ENCODE results near the gene KRTAP10-6. TPM values are rescaled to one million over a fixed set of nuclear protein-coding genes. Genes with fewer than 3 reads are reported as not detected.
"Not testable (repeated sequence)": the region's sequence is repeated elsewhere in the genome, so short reads cannot be mapped to it uniquely, and the experiment has no call there.

KRTAP10-6 gene
- total RNA-seq, 2 experiments from 2014 or later, result not detected

DNA sequence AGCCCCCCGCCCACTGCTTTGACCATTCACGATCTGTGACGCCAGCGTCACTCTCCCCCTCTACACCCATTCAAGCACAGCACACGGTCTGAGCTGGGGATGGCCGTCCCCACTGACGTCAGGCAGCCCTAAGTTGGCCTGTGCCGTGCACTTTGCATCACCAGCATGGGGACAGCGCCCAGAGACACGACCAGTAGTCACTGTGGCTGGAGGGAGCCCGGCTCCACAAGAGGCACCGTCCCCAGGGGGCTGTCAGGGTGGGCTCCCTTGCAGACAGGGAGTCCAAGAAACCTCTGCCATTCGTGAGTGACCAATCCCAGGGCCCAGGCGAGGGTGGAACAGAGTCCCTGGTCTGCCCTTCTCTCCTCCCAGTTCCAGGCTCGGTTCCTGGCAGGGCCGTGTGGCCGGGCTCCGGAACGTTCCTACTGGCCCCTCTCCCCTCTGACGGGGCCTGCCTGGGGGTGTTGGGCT, 21.9 kb upstream of the KRTAP10-6 start:
- ChIA-PET CTCF (no interaction called here), POLR2A (no interaction called here)
- Mint-ChIP-seq H3K4me1 (peaks cover 20% of the 10 kb centered on the region), H3K9me3 (peaks cover 35% of the 10 kb centered on the region), H3K27me3 (peaks cover 5% of the 10 kb centered on the region), H3K36me3 (ENCODE audit: low read depth) (peaks cover 21% of the 10 kb centered on the region), H3K4me3 (no peak overlapping the region), H3K27ac (no peak overlapping the region)
- no peak for DNase-seq

DNA sequence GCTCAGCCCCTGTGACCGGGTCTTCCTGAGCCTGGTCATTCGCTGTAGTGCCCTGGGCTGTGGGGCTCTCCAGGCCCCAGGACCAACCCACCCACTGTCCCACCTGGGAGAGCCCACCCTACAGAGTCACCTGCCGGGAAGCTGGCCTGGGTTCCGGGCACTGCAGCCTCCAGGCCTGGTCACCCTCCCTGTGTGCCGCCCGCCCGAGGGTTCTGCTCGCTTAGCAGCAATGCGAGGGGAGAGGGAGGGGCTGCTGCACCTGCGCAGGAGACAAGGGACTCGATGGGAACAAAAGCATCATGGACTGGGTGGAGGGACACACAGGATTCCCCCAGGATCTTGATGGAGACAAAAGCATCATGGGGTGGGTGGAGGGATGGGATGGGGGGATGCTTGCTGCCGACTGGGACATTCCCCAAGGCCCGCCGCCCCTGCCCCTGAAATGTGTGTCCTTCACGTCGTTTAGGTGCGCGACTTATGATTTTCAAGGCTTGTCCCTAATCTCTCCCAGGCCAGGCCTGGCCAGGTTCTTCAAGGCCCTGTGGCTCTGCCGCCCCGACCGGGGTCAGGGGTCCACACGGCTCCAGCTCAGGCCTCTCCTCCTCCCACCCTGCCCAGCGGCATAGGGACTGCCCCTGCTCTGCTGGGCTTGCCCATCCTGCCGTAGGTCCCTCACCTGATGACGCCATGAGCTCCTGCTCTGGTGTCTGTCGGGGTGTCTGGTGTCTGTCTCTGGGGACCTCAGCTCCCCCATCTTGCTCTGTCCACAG, 21.3 kb upstream of the KRTAP10-6 start:
- H3K4me3 Mint-ChIP-seq, result no peak overlapping the region
- no peak overlapping the region for H3K27ac Mint-ChIP-seq
- POLR2A ChIA-PET, result no interaction called here
- CTCF ChIA-PET, result no interaction called here
- DNase-seq, result no peak
- H3K4me1 Mint-ChIP-seq, result peaks cover 14% of the 10 kb centered on the region
- peaks cover 34% of the 10 kb centered on the region for H3K9me3 Mint-ChIP-seq
- peaks cover 8% of the 10 kb centered on the region for H3K27me3 Mint-ChIP-seq
- H3K36me3 Mint-ChIP-seq (ENCODE audit: low read depth), result peaks cover 17% of the 10 kb centered on the region

GRCh38 chr21:44612669-44613229, 20.4 kb upstream of the KRTAP10-6 start:
- POLR2A ChIA-PET, result no interaction called here
- H3K36me3 Mint-ChIP-seq (ENCODE audit: low read depth), result peaks cover 13% of the 10 kb centered on the region
- CTCF ChIA-PET, result no interaction called here
- H3K9me3 Mint-ChIP-seq, result peaks cover 32% of the 10 kb centered on the region
- H3K27ac Mint-ChIP-seq, result no peak overlapping the region
- no peak overlapping the region for H3K4me3 Mint-ChIP-seq
- H3K27me3 Mint-ChIP-seq, result peaks cover 8% of the 10 kb centered on the region
- H3K4me1 Mint-ChIP-seq, result peaks cover 8% of the 10 kb centered on the region
- DNase-seq, result no peak

DNA sequence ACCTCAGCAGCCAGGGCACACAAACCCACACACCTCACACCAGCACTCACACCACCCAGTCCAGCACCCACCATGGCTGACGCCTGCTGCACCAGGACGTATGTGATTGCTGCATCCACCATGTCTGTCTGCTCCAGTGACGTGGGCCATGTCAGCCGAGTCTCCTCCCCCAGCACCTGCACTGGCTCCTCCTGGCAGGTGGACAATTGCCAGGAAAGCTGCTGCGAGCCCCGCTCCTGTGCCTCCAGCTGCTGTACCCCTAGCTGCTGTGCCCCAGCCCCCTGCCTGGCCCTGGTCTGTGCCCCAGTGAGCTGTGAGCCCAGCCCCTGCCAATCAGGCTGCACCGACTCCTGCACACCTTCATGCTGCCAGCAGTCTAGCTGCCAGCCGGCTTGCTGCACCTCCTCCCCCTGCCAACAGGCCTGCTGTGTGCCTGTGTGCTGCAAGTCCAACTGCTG, 19.8 kb upstream of the KRTAP10-6 start, which contains the start of gene KRTAP10-8:
Gene KRTAP10-8, plus strand, starts transcription at position 51 of the 458 bp plus-strand sequence. Its CDS starts 22 bp downstream, at position 73.
- peaks cover 32% of the 10 kb centered on the region for H3K9me3 Mint-ChIP-seq
- CTCF ChIA-PET, result no interaction called here

GRCh38 chr21:44611551-44611950, 19.2 kb upstream of the KRTAP10-6 start:
- POLR2A ChIA-PET, result no interaction called here
- DNase-seq, result no peak

More for the DNA sequence above, 19.8 kb upstream of the KRTAP10-6 start, which contains the start of gene KRTAP10-8:
- Mint-ChIP-seq H3K36me3 (ENCODE audit: low read depth) (peaks cover 10% of the 10 kb centered on the region), H3K4me3 (no peak within 1 kb of the TSS), H3K27ac (no peak within 1 kb of the TSS), H3K4me1 (peaks cover 8% of the 10 kb centered on the region), H3K27me3 (peaks cover 8% of the 10 kb centered on the region)
- POLR2A ChIA-PET, result no interaction called here
- DNase-seq, result no peak

GRCh38 chr21:44610157-44610843, 18.0 kb upstream of the KRTAP10-6 start:
- DNase-seq, H3K4me1 Mint-ChIP-seq, H3K4me3 Mint-ChIP-seq, H3K27ac Mint-ChIP-seq, CTCF ChIA-PET: not testable (repeated sequence)
- POLR2A ChIA-PET, result interaction anchor here (1.8 kb wide), 1 partner anchor 9 kb away, joined by 4 read pairs; no protein-coding TSS in a partner anchor
- peaks cover 10% of the 10 kb centered on the region for H3K36me3 Mint-ChIP-seq (ENCODE audit: low read depth)
- H3K9me3 Mint-ChIP-seq, result peaks cover 36% of the 10 kb centered on the region
- peaks cover 18% of the 10 kb centered on the region for H3K27me3 Mint-ChIP-seq

More at GRCh38 chr21:44611551-44611950, 19.2 kb upstream of the KRTAP10-6 start:
- no peak overlapping the region for H3K4me3 Mint-ChIP-seq
- peaks cover 34% of the 10 kb centered on the region for H3K9me3 Mint-ChIP-seq
- CTCF ChIA-PET, result no interaction called here
- peaks cover 6% of the 10 kb centered on the region for H3K4me1 Mint-ChIP-seq
- H3K27ac Mint-ChIP-seq, result no peak overlapping the region
- peaks cover 9% of the 10 kb centered on the region for H3K27me3 Mint-ChIP-seq
- H3K36me3 Mint-ChIP-seq (ENCODE audit: low read depth), result peaks cover 10% of the 10 kb centered on the region

- Mint-ChIP-seq H3K9me3 (peaks cover 36% of the 10 kb centered on the region), H3K4me3 (no peak overlapping the region), H3K4me1 (no peaks in the 10 kb centered on the region), H3K27me3 (peaks cover 29% of the 10 kb centered on the region), H3K36me3 (ENCODE audit: low read depth) (peaks cover 10% of the 10 kb centered on the region), H3K27ac (no peak overlapping the region)
- no peak for DNase-seq
- ChIA-PET POLR2A (interaction anchor here (1.8 kb wide), 1 partner anchor 10 kb away, joined by 4 read pairs; no protein-coding TSS in a partner anchor), CTCF (no interaction called here)
Observed at GRCh38 chr21:44609193-44609592, 16.9 kb upstream of the KRTAP10-6 start.

DNA sequence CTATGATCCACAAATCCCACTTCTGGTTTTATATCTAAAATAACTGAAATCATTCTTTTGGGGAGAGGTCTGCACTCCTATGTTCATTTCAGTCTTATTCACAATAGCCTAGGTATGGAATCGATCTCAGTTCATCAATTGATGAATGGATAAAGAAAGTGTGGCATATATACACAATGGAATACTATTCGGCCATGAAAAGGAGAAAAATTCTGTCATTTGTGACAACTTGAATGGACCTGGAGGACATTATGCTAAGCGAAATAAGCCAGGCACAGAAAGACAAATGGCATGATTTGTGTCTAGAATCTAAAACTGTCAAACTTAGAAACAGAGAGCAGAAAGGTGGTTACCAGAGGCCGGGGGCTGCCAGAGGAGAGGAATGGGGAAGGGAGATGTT, 14.2 kb upstream of the KRTAP10-6 start:
- Mint-ChIP-seq H3K4me1 (no peaks in the 10 kb centered on the region), H3K9me3 (peaks cover 28% of the 10 kb centered on the region), H3K27ac (no peak overlapping the region), H3K27me3 (peaks cover 29% of the 10 kb centered on the region), H3K4me3 (no peak overlapping the region), H3K36me3 (ENCODE audit: low read depth) (peaks cover 10% of the 10 kb centered on the region)
- no peak for DNase-seq
- POLR2A ChIA-PET, result no interaction called here
- CTCF ChIA-PET, result no interaction called here

GRCh38 chr21:44603911-44604310, 11.6 kb upstream of the KRTAP10-6 start:
- ChIA-PET POLR2A (no interaction called here), CTCF (no interaction called here)
- Mint-ChIP-seq H3K4me3 (no peak overlapping the region), H3K4me1 (no peaks in the 10 kb centered on the region), H3K27ac (no peak overlapping the region), H3K9me3 (peaks cover 6% of the 10 kb centered on the region), H3K36me3 (ENCODE audit: low read depth) (peaks cover 1% of the 10 kb centered on the region), H3K27me3 (peaks cover 22% of the 10 kb centered on the region)
- DNase-seq, result no peak

DNA sequence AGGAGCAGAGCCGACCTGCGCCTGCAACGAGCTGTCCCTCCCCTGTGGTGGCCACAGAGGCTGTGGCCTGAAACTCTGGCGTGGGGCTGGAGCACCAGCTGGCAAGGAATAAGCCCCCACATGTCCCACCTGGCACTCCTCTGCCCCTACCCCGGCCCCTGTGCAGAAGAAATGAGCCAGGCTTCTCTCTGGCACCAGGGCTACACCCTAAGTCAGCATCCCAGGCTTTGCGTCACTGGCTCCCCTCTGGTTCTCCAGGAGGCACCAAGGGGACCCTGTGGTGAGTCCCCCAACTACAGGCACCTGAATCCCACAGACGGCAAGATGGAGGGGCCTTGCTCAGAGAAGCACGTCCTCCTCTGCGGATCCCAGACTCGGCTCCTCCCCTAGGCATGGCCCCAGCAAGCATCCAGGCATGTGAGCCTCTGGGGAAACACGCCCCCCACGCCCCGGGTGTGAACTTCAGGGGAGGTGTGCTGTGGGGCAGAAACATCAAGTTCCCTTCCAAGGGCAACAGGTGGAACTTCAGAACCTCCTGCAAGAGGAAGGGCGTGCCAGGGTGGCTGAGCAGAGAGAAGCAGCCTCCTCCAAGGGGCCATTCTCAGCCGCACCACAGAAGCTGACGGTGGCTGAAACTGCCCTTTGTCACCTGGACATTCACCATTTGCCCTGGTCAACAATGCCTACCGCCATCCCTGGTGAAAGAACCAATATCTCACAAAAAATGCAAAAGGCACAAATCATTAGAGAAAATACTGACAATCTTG, 11.0 kb upstream of the KRTAP10-6 start:
- Mint-ChIP-seq H3K27ac (no peak overlapping the region), H3K9me3 (peaks cover 4% of the 10 kb centered on the region), H3K36me3 (ENCODE audit: low read depth) (no peaks in the 10 kb centered on the region), H3K4me3 (no peak overlapping the region), H3K27me3 (peaks cover 24% of the 10 kb centered on the region), H3K4me1 (no peaks in the 10 kb centered on the region)
- POLR2A ChIA-PET, result no interaction called here
- no peak for DNase-seq
- CTCF ChIA-PET, result no interaction called here

DNA sequence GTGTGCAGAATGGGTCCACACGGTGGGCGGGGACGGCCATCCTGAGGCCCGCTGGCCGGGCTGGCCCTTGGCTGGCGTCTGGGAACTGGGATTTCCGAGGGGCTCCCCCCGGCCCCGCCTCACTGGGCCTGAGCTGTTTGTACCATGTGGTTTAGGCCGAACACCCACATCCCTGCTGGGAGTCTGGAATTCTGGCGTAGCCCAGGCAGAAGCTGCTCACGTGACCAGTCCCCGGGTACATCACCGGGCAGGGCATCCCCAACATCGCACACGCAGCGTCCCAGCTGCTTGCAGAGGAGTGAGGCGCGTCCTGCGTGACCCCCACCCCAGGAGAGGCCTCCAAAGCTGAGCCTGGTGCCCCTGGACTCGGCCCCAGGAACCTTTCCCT, 10.2 kb upstream of the KRTAP10-6 start:
- no peaks in the 10 kb centered on the region for H3K36me3 Mint-ChIP-seq (ENCODE audit: low read depth)
- H3K27ac Mint-ChIP-seq, result no peak overlapping the region

GRCh38 chr21:44601596-44602462, 9.5 kb upstream of the KRTAP10-6 start:
- H3K9me3 Mint-ChIP-seq, result peaks cover 4% of the 10 kb centered on the region
- H3K27ac Mint-ChIP-seq, result no peak overlapping the region
- POLR2A ChIA-PET, result no interaction called here
- CTCF ChIA-PET, result no interaction called here
- H3K4me3 Mint-ChIP-seq, result no peak overlapping the region
- DNase-seq, result no peak
- H3K27me3 Mint-ChIP-seq, result peaks cover 31% of the 10 kb centered on the region
- H3K4me1 Mint-ChIP-seq, result no peaks in the 10 kb centered on the region
- no peaks in the 10 kb centered on the region for H3K36me3 Mint-ChIP-seq (ENCODE audit: low read depth)

More for the DNA sequence above, 10.2 kb upstream of the KRTAP10-6 start:
- Mint-ChIP-seq H3K9me3 (peaks cover 4% of the 10 kb centered on the region), H3K27me3 (peaks cover 31% of the 10 kb centered on the region), H3K4me1 (no peaks in the 10 kb centered on the region), H3K4me3 (no peak overlapping the region)
- no peak for DNase-seq
- CTCF ChIA-PET, result no interaction called here
- POLR2A ChIA-PET, result no interaction called here
